KMS-11 (cell line): ENCODE results near the gene HOXB3.
A peak's percentile ranks its signal among the peaks of the same experiment; 100 is the strongest.

Source experiments
- H2AFZ ChIP-seq: fragments of 200-600 bp; sonication (generic); 2 replicates; pipeline ENCODE4 v1.6.1; 2016; ENCODE audit warnings: antibody characterized with exemption, mixed run types, low read depth
- H3K27ac ChIP-seq: fragments of 200-600 bp; sonication (generic); 2 replicates; pipeline ENCODE4 v1.6.1; 2016; ENCODE audit warnings: mild to moderate bottlenecking, mixed run types
- H3K27me3 ChIP-seq: fragments of 200-600 bp; sonication (generic); 2 replicates; pipeline ENCODE4 v1.6.1; 2017; ENCODE audit warnings: mild to moderate bottlenecking, low read depth, mixed run types, moderate library complexity; ENCODE audit not compliant: insufficient read depth
- H3K36me3 ChIP-seq: fragments of 200-600 bp; sonication (generic); 2 replicates; pipeline ENCODE4 v1.6.1; 2017; ENCODE audit warnings: mild to moderate bottlenecking, mixed run types; ENCODE audit not compliant: insufficient read depth
- H3K4me1 ChIP-seq: fragments of 200-600 bp; sonication (generic); 2 replicates; pipeline ENCODE4 v1.6.1; 2016; ENCODE audit warnings: mild to moderate bottlenecking, low read depth, mixed run types; ENCODE audit not compliant: poor library complexity, severe bottlenecking
- H3K4me2 ChIP-seq: fragments of 200-600 bp; sonication (generic); 2 replicates; pipeline ENCODE4 v1.7.0; 2016; ENCODE audit warnings: mild to moderate bottlenecking, mixed run types
- H3K4me3 ChIP-seq: fragments of 200-600 bp; sonication (generic); IDR thresholded peaks from 2 replicates; pipeline ENCODE4 v1.6.1; 2017; ENCODE audit warnings: low read depth, low read length, mixed read lengths; ENCODE audit not compliant: insufficient read depth
- H3K79me2 ChIP-seq: fragments of 200-600 bp; sonication (generic); 2 replicates; pipeline ENCODE4 v1.6.1; 2016; ENCODE audit warnings: low read depth, mixed run types; ENCODE audit not compliant: insufficient read depth
- H3K9ac ChIP-seq: fragments of 200-600 bp; sonication (generic); 2 replicates; pipeline ENCODE4 v1.6.1; 2016; ENCODE audit warnings: mild to moderate bottlenecking, mixed run types
- H4K20me1 ChIP-seq: fragments of 200-600 bp; sonication (generic); 2 replicates; pipeline ENCODE4 v1.6.1; 2016; ENCODE audit warnings: mild to moderate bottlenecking, mixed run types; ENCODE audit not compliant: insufficient read depth
- CTCF ChIP-seq: fragments of 200-600 bp; sonication (generic); conservative IDR thresholded peaks from 2 replicates; pipeline ENCODE4 v1.6.1; 2017; ENCODE audit warnings: low read depth, mild to moderate bottlenecking, antibody characterized with exemption, low read length, moderate library complexity, mixed read lengths

HOXB3 gene

DNA sequence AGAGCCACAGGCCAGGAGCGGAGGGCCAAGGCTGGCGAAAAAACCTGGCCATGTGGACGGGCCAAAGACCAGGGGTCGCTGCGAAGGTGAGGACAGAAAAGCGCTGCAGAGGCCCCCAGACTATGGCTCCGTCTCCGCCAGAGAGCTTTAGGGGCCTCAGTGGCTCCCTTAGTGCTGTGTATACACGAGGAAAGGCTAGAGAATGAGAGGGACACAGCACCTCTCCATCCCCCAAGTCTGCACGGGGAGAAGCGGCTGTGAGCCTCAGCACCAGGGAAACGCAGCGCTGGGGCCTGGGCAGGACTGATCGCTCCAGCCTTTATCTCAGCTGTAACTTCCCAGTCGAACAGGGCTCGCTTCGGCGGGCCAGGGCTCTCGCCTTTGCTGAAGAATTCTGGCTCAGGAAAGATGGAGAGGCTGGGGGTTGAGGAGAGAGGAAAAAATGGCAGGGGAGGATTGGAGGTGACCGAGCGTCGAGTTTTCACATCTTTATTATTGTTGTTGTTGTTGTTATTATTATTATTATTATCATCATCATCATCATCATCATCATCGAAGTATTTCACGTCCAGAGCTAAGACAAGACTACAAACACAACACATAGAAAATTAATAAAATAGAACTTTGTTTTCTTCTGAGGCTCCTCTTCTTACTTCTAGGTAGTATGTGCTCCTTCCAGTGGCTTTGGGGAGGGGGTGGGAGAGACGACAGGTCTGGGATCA is 5.4 kb upstream of the HOXB3 start:
- Histone ChIP-seq H2AFZ (no peak overlapping the region), H3K4me1 (peaks cover 5% of the 10 kb centered on the region), H3K36me3 (no peaks in the 10 kb centered on the region), H3K4me3 (no peak overlapping the region), H3K9ac (no peak overlapping the region), H3K27me3 (peaks cover 38% of the 10 kb centered on the region), H3K4me2 (no peak overlapping the region), H3K79me2 (no peaks in the 10 kb centered on the region), H3K27ac (no peak overlapping the region), H4K20me1 (no peaks in the 10 kb centered on the region)
- TF ChIP-seq CTCF: no peak

DNA sequence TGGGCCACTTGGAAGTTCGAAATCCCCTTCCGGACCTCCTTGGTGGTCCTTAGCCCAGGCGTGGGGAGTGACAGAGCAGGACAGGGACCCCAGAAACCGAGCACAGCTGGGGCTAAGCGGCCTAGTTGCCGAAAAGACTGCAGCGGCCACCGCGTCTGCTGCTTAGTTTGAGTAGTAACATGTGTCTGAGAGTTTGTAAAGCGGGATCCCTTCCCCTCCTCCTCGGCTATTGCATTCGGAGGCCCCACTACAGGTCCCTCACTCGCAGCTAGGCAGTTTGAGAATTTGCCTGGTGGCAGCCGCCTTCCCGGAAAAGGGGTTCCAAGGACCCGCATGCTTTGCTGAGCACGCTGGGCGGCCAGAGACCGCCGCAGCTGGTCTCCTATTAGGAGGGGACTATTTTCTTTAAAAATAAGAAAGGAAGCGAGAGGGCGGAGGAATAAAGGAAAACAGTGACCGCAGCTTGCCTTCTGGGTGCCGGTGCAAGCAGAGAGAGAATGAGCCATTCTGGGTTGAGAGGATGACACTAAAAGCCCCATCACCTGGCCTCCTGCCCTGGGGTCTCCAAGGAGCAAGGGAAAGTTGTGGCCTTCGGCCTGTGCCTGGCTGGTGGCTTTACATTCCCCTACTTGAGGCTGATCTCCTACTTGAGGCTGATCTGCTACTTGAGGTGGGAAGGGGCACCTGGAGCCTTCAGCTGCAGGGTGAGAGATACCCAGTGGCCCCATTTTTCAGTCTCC is 4.7 kb upstream of the HOXB3 start:
- Histone ChIP-seq H3K4me3 (no peak overlapping the region), H3K4me1 (peaks cover 5% of the 10 kb centered on the region), H3K27ac (no peak overlapping the region), H3K4me2 (no peak overlapping the region), H2AFZ (0 out of 2 replicates have a peak overlapping the region, but pooled peaks have one; percentile 79), H3K27me3 (peaks cover 31% of the 10 kb centered on the region), H3K79me2 (no peaks in the 10 kb centered on the region), H4K20me1 (no peaks in the 10 kb centered on the region), H3K36me3 (no peaks in the 10 kb centered on the region), H3K9ac (no peak overlapping the region)
- no peak for TF ChIP-seq CTCF

DNA sequence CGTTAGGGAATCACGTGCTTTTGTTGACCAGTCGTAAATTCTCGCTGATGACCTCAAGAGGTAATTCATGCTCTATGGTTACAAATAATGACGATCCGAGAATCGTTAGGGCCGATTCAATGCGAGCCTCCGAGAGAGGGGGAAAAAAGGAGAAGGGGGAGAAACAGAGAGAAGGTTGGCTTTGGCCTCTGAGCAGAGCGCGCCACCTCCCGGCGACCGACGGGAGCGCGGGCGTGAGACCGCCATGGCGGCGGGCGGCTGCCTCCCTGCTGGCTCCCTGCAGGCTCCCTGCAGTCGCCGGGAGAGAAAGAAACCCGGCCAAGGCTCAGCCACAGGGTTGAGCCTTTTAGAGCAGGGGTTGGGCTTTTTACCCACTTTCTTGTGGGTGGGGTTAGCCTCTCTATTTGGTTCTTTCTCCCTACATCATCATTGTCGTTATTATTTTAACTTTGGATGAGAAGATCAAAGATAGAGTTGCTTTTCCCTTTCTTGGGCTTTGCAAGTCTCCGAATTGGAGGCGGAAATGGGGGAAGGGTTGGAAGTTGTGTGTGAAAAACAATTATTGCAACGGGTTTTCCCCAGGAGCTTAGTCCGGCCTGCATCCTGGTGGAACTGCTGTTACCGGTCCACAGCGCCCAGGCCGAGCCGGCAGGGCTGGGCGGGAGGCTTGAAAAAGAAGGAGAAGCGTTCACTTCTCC is 3.9 kb upstream of the HOXB3 start:
- Histone ChIP-seq H3K4me2 (peak overlapping the region; percentile 47), H3K27ac (no peak overlapping the region), H3K79me2 (no peaks in the 10 kb centered on the region), H4K20me1 (no peaks in the 10 kb centered on the region), H3K4me1 (peaks cover 5% of the 10 kb centered on the region), H3K4me3 (no peak overlapping the region), H3K27me3 (peaks cover 25% of the 10 kb centered on the region), H3K36me3 (no peaks in the 10 kb centered on the region), H3K9ac (no peak overlapping the region), H2AFZ (peak overlapping the region; percentile 79)
- peak; percentile 75 for TF ChIP-seq CTCF

- no peaks in the 10 kb centered on the region for H3K36me3 ChIP-seq
- no peaks in the 10 kb centered on the region for H4K20me1 ChIP-seq
- peaks cover 17% of the 10 kb centered on the region for H3K27me3 ChIP-seq
- no peaks in the 10 kb centered on the region for H3K79me2 ChIP-seq
- no peak for TF ChIP-seq CTCF
- H3K9ac ChIP-seq: no peak within 1 kb of the TSS
- H3K4me2 ChIP-seq: peak within 1 kb of the TSS; percentile 71
- H3K4me1 ChIP-seq: peaks cover 5% of the 10 kb centered on the region
- no peak within 1 kb of the TSS for H3K4me3 ChIP-seq
- H2AFZ ChIP-seq: peak within 1 kb of the TSS; percentile 79
- H3K27ac ChIP-seq: no peak within 1 kb of the TSS
Measured at GRCh38 chr17:48593126-48593829, 3.2 kb upstream of the HOXB3 start, which contains the start of gene HOXB5. Gene HOXB5 (minus strand): TSS chr17:48593779. CDS start chr17:48593682, 97 bp downstream.
